Measurements from ENCODE around the gene PER3. TPM values are rescaled to one million over a fixed set of nuclear protein-coding genes. Genes with fewer than 3 reads are reported as not detected.

Gene PER3
- polyA plus RNA-seq, 1 donor from 2014 or later = 0.84 TPM

DNA sequence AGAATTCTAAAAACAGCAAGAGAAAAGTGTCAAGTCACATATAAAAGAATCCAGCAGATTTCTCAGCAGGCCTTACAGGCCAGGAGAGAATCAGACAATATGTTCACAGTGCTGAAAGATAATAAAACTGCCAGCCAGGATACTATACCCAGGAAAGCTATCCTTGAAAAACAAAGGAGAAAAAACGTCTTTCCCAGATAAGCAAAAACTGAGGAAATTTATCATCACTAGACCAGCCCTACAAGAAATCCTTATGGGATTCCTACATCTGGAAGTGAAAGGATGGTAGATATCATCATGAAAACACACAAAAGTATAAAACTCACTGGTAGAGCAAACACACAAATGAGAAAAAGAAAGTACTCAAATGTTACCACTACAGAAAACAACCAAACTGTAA, 93.9 kb downstream of the PER3 start:
- H3K4me2 ChIP-seq (ENCODE audit: low read length) = no peak overlapping the region
- H3K9me2 ChIP-seq (ENCODE audit: insufficient read depth, low read length) = no peaks in the 10 kb centered on the region
- H3K9ac ChIP-seq (ENCODE audit: low read length) = no peak overlapping the region
- TF ChIP-seq, protein P1, sequence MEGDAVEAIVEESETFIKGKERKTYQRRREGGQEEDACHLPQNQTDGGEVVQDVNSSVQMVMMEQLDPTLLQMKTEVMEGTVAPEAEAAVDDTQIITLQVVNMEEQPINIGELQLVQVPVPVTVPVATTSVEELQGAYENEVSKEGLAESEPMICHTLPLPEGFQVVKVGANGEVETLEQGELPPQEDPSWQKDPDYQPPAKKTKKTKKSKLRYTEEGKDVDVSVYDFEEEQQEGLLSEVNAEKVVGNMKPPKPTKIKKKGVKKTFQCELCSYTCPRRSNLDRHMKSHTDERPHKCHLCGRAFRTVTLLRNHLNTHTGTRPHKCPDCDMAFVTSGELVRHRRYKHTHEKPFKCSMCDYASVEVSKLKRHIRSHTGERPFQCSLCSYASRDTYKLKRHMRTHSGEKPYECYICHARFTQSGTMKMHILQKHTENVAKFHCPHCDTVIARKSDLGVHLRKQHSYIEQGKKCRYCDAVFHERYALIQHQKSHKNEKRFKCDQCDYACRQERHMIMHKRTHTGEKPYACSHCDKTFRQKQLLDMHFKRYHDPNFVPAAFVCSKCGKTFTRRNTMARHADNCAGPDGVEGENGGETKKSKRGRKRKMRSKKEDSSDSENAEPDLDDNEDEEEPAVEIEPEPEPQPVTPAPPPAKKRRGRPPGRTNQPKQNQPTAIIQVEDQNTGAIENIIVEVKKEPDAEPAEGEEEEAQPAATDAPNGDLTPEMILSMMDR (IDR thresholded peaks at IDR 0.05; ENCODE audit: poor library complexity, severe bottlenecking) = no peak
- TF ChIP-seq SMC3 (conservative IDR thresholded peaks at IDR 0.05; ENCODE audit: poor library complexity) = no peak
- no peak for TF ChIP-seq RAD21 (conservative IDR thresholded peaks at IDR 0.05)
- TF ChIP-seq, protein P2, sequence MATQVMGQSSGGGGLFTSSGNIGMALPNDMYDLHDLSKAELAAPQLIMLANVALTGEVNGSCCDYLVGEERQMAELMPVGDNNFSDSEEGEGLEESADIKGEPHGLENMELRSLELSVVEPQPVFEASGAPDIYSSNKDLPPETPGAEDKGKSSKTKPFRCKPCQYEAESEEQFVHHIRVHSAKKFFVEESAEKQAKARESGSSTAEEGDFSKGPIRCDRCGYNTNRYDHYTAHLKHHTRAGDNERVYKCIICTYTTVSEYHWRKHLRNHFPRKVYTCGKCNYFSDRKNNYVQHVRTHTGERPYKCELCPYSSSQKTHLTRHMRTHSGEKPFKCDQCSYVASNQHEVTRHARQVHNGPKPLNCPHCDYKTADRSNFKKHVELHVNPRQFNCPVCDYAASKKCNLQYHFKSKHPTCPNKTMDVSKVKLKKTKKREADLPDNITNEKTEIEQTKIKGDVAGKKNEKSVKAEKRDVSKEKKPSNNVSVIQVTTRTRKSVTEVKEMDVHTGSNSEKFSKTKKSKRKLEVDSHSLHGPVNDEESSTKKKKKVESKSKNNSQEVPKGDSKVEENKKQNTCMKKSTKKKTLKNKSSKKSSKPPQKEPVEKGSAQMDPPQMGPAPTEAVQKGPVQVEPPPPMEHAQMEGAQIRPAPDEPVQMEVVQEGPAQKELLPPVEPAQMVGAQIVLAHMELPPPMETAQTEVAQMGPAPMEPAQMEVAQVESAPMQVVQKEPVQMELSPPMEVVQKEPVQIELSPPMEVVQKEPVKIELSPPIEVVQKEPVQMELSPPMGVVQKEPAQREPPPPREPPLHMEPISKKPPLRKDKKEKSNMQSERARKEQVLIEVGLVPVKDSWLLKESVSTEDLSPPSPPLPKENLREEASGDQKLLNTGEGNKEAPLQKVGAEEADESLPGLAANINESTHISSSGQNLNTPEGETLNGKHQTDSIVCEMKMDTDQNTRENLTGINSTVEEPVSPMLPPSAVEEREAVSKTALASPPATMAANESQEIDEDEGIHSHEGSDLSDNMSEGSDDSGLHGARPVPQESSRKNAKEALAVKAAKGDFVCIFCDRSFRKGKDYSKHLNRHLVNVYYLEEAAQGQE (IDR thresholded peaks at IDR 0.05; ENCODE audit: borderline replicate concordance) = no peak
- no peak for TF ChIP-seq POLR2AphosphoS5 (IDR thresholded peaks at IDR 0.05)
- no peak for TF ChIP-seq EZH2 (IDR thresholded peaks at IDR 0.05; ENCODE audit: borderline replicate concordance, insufficient read depth, low read length, poor library complexity, severe bottlenecking)
- no peak for TF ChIP-seq TAF1 (IDR thresholded peaks at IDR 0.05; ENCODE audit: low read depth)
- TF ChIP-seq MXI1 (conservative IDR thresholded peaks at IDR 0.05; ENCODE audit: poor library complexity, severe bottlenecking) = no peak
- no peak for TF ChIP-seq EP300 (conservative IDR thresholded peaks at IDR 0.05; ENCODE audit: poor library complexity, severe bottlenecking)
- no peaks in the 10 kb centered on the region for H3K36me3 ChIP-seq (ENCODE audit: insufficient read depth, low read length)
- no peaks in the 10 kb centered on the region for H3F3A ChIP-seq (ENCODE audit: insufficient read depth, low read length, poor library complexity, severe bottlenecking)
- H3K79me2 ChIP-seq (replicated peaks; ENCODE audit: insufficient read depth, low read length) = no peaks in the 10 kb centered on the region
- H3K9me3 ChIP-seq (ENCODE audit: low read length) = no peaks in the 10 kb centered on the region
- no peak overlapping the region for H3K27ac ChIP-seq (ENCODE audit: low read length)
- no peak overlapping the region for H2AFZ ChIP-seq (ENCODE audit: low read depth, low read length)
- H3K27me3 ChIP-seq (ENCODE audit: insufficient read depth, low read depth, low read length) = no peaks in the 10 kb centered on the region
- no peaks in the 10 kb centered on the region for H4K20me1 ChIP-seq (ENCODE audit: insufficient read depth)
- no peak overlapping the region for H3K4me3 ChIP-seq (ENCODE audit: low read length)

DNA sequence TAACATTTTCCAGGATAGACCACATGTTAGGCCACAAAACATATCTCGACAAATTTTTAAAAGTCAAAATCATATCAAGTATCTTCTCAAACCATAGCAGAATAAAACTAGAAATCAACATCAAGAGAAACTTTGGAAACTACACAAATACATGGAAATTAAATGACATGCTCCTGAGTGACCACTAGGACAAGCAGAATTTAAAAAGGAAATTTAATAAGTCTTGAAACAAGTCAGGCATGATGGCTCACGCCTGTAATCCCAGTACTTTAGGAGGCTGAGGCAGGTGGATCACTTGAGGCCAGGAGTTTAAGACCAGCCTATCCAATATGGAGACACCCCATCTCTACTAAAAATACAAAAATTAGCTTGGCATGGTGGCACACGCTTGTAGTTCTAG, 95.1 kb downstream of the PER3 start:
- H3K4me2 ChIP-seq (ENCODE audit: low read length) = no peak overlapping the region
- no peak overlapping the region for H3K27ac ChIP-seq (ENCODE audit: low read length)
- no peaks in the 10 kb centered on the region for H4K20me1 ChIP-seq (ENCODE audit: insufficient read depth)
- H3K9me3 ChIP-seq (ENCODE audit: low read length) = no peaks in the 10 kb centered on the region
- no peak overlapping the region for H3K4me3 ChIP-seq (ENCODE audit: low read length)
- no peaks in the 10 kb centered on the region for H3K27me3 ChIP-seq (ENCODE audit: insufficient read depth, low read depth, low read length)
- TF ChIP-seq EZH2 (IDR thresholded peaks at IDR 0.05; ENCODE audit: borderline replicate concordance, insufficient read depth, low read length, poor library complexity, severe bottlenecking) (no peak), SMC3 (conservative IDR thresholded peaks at IDR 0.05; ENCODE audit: poor library complexity) (no peak), MXI1 (conservative IDR thresholded peaks at IDR 0.05; ENCODE audit: poor library complexity, severe bottlenecking) (no peak), TAF1 (IDR thresholded peaks at IDR 0.05; ENCODE audit: low read depth) (no peak), EP300 (conservative IDR thresholded peaks at IDR 0.05; ENCODE audit: poor library complexity, severe bottlenecking) (no peak), POLR2AphosphoS5 (IDR thresholded peaks at IDR 0.05) (no peak), RAD21 (conservative IDR thresholded peaks at IDR 0.05) (no peak)
- TF ChIP-seq, protein P1 (IDR thresholded peaks at IDR 0.05; ENCODE audit: poor library complexity, severe bottlenecking) = no peak
- TF ChIP-seq, protein P2 (IDR thresholded peaks at IDR 0.05; ENCODE audit: borderline replicate concordance) = no peak
- H3K79me2 ChIP-seq (replicated peaks; ENCODE audit: insufficient read depth, low read length) = no peaks in the 10 kb centered on the region
- H3K9me2 ChIP-seq (ENCODE audit: insufficient read depth, low read length) = no peaks in the 10 kb centered on the region
- no peak overlapping the region for H3K9ac ChIP-seq (ENCODE audit: low read length)
- H2AFZ ChIP-seq (ENCODE audit: low read depth, low read length) = no peak overlapping the region
- no peaks in the 10 kb centered on the region for H3K36me3 ChIP-seq (ENCODE audit: insufficient read depth, low read length)
- no peaks in the 10 kb centered on the region for H3F3A ChIP-seq (ENCODE audit: insufficient read depth, low read length, poor library complexity, severe bottlenecking)

Data from neural cell (in vitro differentiated cells).